Measurements from ENCODE around the gene LCE7A. TPM values are rescaled to one million over a fixed set of nuclear protein-coding genes. Genes with fewer than 3 reads are reported as not detected.

The LCE7A gene
- total RNA-seq, 1 donor from 2014 or later = not detected

- TF ChIP-seq, protein P1, sequence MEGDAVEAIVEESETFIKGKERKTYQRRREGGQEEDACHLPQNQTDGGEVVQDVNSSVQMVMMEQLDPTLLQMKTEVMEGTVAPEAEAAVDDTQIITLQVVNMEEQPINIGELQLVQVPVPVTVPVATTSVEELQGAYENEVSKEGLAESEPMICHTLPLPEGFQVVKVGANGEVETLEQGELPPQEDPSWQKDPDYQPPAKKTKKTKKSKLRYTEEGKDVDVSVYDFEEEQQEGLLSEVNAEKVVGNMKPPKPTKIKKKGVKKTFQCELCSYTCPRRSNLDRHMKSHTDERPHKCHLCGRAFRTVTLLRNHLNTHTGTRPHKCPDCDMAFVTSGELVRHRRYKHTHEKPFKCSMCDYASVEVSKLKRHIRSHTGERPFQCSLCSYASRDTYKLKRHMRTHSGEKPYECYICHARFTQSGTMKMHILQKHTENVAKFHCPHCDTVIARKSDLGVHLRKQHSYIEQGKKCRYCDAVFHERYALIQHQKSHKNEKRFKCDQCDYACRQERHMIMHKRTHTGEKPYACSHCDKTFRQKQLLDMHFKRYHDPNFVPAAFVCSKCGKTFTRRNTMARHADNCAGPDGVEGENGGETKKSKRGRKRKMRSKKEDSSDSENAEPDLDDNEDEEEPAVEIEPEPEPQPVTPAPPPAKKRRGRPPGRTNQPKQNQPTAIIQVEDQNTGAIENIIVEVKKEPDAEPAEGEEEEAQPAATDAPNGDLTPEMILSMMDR (IDR thresholded peaks at IDR 0.05; ENCODE audit: unreplicated experiment) = no peak
- Mint-ChIP-seq H3K27me3 (ENCODE audit: unreplicated experiment) (peaks cover 13% of the 10 kb centered on the region), H3K9me3 (ENCODE audit: unreplicated experiment) (no peaks in the 10 kb centered on the region), H3K27ac (ENCODE audit: unreplicated experiment) (no peak overlapping the region), H3K4me1 (ENCODE audit: unreplicated experiment) (no peaks in the 10 kb centered on the region), H3K4me3 (ENCODE audit: unreplicated experiment) (no peak overlapping the region), H3K36me3 (ENCODE audit: low read depth, unreplicated experiment) (peaks cover 3% of the 10 kb centered on the region)
- DNase-seq (ENCODE audit: low spot score) = no peak
Observed at GRCh38 chr1:152906023-152906565, 46.3 kb downstream of the LCE7A start.

- TF ChIP-seq, protein P1 (IDR thresholded peaks at IDR 0.05; ENCODE audit: unreplicated experiment) = no peak
- H3K36me3 Mint-ChIP-seq (ENCODE audit: low read depth, unreplicated experiment) = peaks cover 3% of the 10 kb centered on the region
- H3K27ac Mint-ChIP-seq (ENCODE audit: unreplicated experiment) = no peak within 1 kb of the TSS
- no peak for DNase-seq (ENCODE audit: low spot score)
- no peaks in the 10 kb centered on the region for H3K9me3 Mint-ChIP-seq (ENCODE audit: unreplicated experiment)
- H3K4me3 Mint-ChIP-seq (ENCODE audit: unreplicated experiment) = no peak within 1 kb of the TSS
- H3K4me1 Mint-ChIP-seq (ENCODE audit: unreplicated experiment) = no peaks in the 10 kb centered on the region
- H3K27me3 Mint-ChIP-seq (ENCODE audit: unreplicated experiment) = peaks cover 11% of the 10 kb centered on the region
Observed at GRCh38 chr1:152907686-152908601, 48.1 kb downstream of the LCE7A start, which contains the start of gene IVL. IVL (plus strand) TSS chr1:152908546; CDS start chr1:152909798, 1,252 bp downstream.

DNA sequence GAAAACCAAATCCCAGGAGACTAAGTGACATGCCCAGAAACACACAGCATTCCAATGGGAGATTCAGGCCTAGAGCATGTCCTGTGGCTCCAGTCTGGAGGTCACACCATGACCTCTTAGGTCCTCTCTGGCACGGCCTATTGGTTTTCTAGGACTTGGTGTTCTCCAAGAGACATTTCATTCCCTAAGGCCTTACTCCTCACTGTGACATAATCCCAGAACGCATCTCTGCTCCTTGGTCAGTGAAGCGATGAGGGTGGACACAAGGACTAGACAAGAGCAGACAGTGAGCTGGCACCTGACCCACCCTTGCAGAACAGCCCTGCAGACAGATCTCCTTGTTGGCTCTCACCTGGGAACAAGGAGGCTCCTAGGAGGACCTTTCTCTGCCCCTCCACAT lies 49.4 kb downstream of the LCE7A start:
- H3K9me3 Mint-ChIP-seq (ENCODE audit: unreplicated experiment) = no peaks in the 10 kb centered on the region
- no peak overlapping the region for H3K27ac Mint-ChIP-seq (ENCODE audit: unreplicated experiment)
- DNase-seq (ENCODE audit: low spot score) = no peak
- TF ChIP-seq, protein P1 (IDR thresholded peaks at IDR 0.05; ENCODE audit: unreplicated experiment) = no peak
- H3K36me3 Mint-ChIP-seq (ENCODE audit: low read depth, unreplicated experiment) = peaks cover 3% of the 10 kb centered on the region
- no peaks in the 10 kb centered on the region for H3K4me1 Mint-ChIP-seq (ENCODE audit: unreplicated experiment)
- H3K27me3 Mint-ChIP-seq (ENCODE audit: unreplicated experiment) = peaks cover 9% of the 10 kb centered on the region
- H3K4me3 Mint-ChIP-seq (ENCODE audit: unreplicated experiment) = no peak overlapping the region

Other genes with a start within 250 kb of the LCE7A start
- gene LCE3B, start 246.2 kb upstream of the LCE7A start, total RNA-seq (ENCODE audit: unreplicated experiment) = not detected
- not detected for gene LCE3A, start 236.9 kb upstream of the LCE7A start, total RNA-seq (ENCODE audit: unreplicated experiment)
- gene LCE2D, start 196.6 kb upstream of the LCE7A start, total RNA-seq (ENCODE audit: unreplicated experiment) = not detected
- gene LCE2C, start 184.7 kb upstream of the LCE7A start, total RNA-seq (ENCODE audit: unreplicated experiment) = not detected
- gene LCE2B, start 173.9 kb upstream of the LCE7A start, total RNA-seq (ENCODE audit: unreplicated experiment) = not detected
- gene LCE2A, start 161.7 kb upstream of the LCE7A start, total RNA-seq (ENCODE audit: unreplicated experiment) = not detected
- gene LCE4A, start 151.8 kb upstream of the LCE7A start, total RNA-seq (ENCODE audit: unreplicated experiment) = not detected
- not detected for gene KPRP, start 102.0 kb upstream of the LCE7A start, total RNA-seq (ENCODE audit: unreplicated experiment)
- gene LCE1F, start 84.9 kb upstream of the LCE7A start, total RNA-seq (ENCODE audit: unreplicated experiment) = not detected
- gene LCE1E, start 73.7 kb upstream of the LCE7A start, total RNA-seq (ENCODE audit: unreplicated experiment) = not detected
- gene LCE1D, start 63.3 kb upstream of the LCE7A start, total RNA-seq (ENCODE audit: unreplicated experiment) = not detected
- not detected for gene LCE1C, start 53.3 kb upstream of the LCE7A start, total RNA-seq (ENCODE audit: unreplicated experiment)
- not detected for gene LCE1B, start 48.0 kb upstream of the LCE7A start, total RNA-seq (ENCODE audit: unreplicated experiment)
- not detected for gene LCE1A, start 32.5 kb upstream of the LCE7A start, total RNA-seq (ENCODE audit: unreplicated experiment)
- gene LCE6A, start 17.1 kb upstream of the LCE7A start, total RNA-seq (ENCODE audit: unreplicated experiment) = not detected
- gene SMCP, start 18.3 kb downstream of the LCE7A start, total RNA-seq (ENCODE audit: unreplicated experiment) = not detected
- gene IVL, start 48.5 kb downstream of the LCE7A start, total RNA-seq (ENCODE audit: unreplicated experiment) = not detected
- gene SPRR5, start 87.2 kb downstream of the LCE7A start, total RNA-seq (ENCODE audit: unreplicated experiment) = not detected
- gene SPRR4, start 110.7 kb downstream of the LCE7A start, total RNA-seq (ENCODE audit: unreplicated experiment) = not detected
- gene SPRR1A, start 124.1 kb downstream of the LCE7A start, total RNA-seq (ENCODE audit: unreplicated experiment) = not detected
- gene SPRR3, start 141.8 kb downstream of the LCE7A start, total RNA-seq (ENCODE audit: unreplicated experiment) = not detected
- not detected for gene SPRR1B, start 171.2 kb downstream of the LCE7A start, total RNA-seq (ENCODE audit: unreplicated experiment)
- not detected for gene SPRR2D, start 181.1 kb downstream of the LCE7A start, total RNA-seq (ENCODE audit: unreplicated experiment)
- gene SPRR2A, start 197.5 kb downstream of the LCE7A start, total RNA-seq (ENCODE audit: unreplicated experiment) = not detected
- not detected for gene SPRR2B, start 211.6 kb downstream of the LCE7A start, total RNA-seq (ENCODE audit: unreplicated experiment)
- not detected for gene SPRR2E, start 234.5 kb downstream of the LCE7A start, total RNA-seq (ENCODE audit: unreplicated experiment)